ENCODE data around the gene CEP128.
A peak's percentile ranks its signal among the peaks of the same experiment; 100 is the strongest.

Gene CEP128

DNA sequence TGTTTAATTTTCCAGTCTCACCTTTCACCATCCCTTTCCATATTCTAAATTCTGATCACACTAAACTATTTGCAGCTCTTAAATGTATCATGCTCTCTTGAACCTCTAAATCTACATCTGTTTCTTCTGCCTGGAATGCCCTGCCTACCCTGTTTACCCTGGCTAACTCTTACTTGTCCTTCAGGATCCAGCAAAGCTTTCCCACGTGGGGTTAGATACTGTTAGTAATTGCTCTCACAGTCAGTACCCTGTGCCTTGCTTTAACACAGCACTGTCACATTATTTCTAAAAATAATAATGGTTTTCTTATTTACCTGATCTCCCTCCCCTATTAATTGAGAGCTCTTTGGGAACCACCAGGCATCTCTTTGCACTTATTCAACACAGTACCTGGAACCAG, 333.0 kb downstream of the CEP128 start:
- no peak for DNase-seq (ENCODE audit: low read depth)

DNA sequence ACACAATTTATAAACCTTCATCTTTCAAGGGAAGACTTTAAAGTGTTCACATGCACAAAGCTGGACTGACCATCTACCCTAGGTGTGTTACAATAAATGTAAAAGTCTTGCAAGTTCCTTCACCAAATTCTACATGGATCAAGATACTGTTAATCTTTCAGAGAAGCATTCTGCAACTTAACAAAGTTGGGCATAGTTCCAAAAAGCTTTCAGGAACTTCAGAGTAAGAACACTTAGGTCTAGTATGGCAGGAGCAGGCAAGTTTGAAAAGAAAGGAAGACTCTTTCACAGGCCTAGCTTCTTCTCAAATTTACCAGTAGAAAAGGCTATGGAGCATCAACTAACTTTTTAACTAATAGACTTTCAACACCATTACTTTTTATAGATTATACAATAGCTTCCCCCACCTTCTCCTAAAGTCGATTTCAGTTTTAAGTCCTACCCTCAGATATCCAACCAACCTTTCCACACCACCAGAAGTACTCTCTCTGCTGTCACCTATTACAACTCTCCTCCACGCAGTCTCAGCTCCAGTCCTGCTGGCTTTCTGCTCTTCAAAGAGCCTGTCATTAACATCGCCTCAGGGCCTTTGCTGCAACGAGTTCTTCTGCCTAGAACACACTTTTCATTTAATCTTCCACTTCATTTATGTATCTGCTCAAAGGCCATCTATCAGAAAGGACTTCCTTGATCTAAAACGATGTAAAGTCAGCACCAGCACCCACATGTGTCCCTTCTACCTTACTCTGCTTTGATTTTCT, 333.9 kb downstream of the CEP128 start:
- peak; percentile 83 for DNase-seq (ENCODE audit: low read depth)

DNA sequence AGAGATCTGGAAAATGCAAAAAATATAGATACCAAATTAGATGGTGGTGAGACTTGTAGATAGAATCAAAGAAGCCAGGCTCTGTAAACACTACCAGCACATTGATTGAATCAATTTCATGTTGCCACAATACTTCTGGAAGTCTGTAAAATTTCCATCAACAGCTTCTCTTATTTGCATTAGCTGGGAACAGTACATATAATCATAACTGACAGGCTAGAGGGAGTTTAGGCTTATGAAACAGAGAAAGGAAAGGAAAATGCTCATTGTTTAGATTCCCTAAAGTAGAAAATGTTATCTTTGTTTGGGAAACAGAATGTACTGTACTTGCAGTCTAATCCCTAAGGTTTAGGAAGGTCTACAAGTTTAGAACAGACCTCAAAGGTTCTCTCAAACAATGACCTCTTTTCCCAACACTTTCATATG, 335.2 kb downstream of the CEP128 start:
- peak; percentile 91 for DNase-seq (ENCODE audit: low read depth)

DNA sequence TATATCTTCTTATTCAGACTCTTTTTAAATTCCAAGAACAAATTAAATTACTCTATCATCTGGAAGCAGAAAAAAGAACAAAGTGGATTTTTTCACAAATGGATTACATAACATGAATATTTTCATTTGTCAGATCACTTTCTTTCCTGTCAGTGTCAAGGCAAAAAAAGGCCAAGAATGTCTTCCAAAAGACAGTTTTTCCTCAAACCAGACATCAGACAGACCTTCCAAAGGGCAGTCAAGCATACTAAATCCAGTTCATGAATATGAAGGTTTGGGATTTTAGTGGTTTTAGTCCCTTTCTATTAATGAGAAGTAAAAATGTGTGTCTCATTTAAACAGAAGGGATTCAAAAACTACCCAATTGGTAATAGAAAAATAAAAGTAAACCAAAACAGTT, 336.0 kb downstream of the CEP128 start:
- peak; percentile 35 for DNase-seq (ENCODE audit: low read depth)

GRCh38 chr14:80602946-80603345, 338.6 kb downstream of the CEP128 start:
- peak; percentile 46 for DNase-seq (ENCODE audit: low read depth)

GRCh38 chr14:80587096-80587724, 354.3 kb downstream of the CEP128 start:
- peak; percentile 69 for DNase-seq (ENCODE audit: low read depth)

DNA sequence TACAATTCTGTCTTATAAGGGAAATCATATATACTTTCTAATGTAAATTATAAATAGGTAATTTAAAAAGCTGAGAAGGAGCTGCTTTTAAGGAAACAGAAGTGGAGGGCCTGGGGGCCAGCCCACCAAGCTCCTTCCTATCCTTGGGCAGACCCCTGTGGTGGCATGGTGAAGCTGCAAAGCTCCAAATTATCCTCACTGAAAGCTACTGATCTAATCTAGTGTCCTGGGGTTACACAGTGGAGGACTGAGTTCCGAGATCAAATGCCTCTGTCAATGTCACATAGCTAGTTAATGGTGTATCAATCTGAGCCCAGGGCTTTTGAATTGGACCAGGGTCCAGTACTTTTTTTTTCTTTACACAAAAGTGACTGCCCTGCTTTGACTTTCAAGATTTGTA, 355.4 kb downstream of the CEP128 start:
- DNase-seq (ENCODE audit: low read depth): no peak

DNA sequence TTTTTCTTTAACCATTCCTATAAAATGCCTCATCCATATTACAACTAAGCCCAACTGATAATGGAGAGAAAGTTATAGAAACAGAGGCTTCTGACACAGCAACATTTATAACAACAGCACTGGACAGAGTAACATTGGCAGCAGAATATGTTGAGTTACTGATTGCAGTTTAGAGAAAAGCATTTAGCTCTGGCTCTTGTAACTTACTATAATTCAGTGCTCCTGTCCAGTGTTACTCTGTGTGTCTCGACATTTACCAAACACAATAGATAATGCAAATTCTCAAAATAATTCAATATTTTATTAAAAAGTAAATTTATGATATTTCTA, 356.1 kb downstream of the CEP128 start:
- DNase-seq (ENCODE audit: low read depth): peak; percentile 30

GRCh38 chr14:80584744-80585505, 356.6 kb downstream of the CEP128 start:
- peak; percentile 23 for DNase-seq (ENCODE audit: low read depth)

DNA sequence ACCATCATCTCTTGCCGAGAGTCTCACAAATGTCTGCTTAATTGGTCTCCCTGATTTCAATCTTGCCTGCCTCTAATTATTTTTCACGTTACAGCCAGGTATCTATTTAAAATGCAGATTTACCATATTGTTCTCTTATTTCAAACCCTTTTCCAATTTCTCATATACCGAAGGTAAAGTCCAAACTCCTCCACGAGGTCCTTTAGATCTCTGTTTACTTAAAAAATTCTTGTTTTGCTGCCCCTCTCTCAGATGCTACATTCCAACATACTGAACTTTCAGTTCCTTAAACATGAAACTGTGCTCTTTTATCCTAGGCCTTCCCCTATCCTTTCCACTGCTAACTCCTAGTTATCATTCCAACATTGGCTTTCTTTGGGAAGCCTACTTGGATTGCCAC, 363.9 kb downstream of the CEP128 start:
- no peak for DNase-seq (ENCODE audit: low read depth)

GRCh38 chr14:80576401-80576800, 365.1 kb downstream of the CEP128 start:
- no peak for DNase-seq (ENCODE audit: low read depth)

- DNase-seq (ENCODE audit: low read depth): no peak
Measured at GRCh38 chr14:80575763-80576162, 365.8 kb downstream of the CEP128 start.

DNA sequence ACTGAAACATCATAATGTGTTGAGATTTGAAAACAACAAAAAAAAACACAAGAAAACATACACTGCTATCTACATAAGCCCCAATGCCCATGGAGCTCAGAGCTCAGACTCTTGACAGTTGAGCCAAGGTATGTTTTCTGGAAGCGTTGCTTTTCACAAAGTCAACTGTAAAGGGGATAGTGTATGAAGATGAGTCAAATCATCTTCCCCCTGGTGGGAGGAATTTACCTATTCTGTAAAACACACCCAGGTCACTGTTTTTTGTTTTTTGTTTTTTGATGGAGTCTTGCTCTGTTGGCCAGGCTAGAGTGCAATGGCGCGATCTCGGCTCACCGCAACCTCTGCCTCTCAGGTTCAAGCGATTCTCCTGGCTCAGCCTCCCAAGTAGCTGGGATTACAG, 368.9 kb downstream of the CEP128 start:
- no peak for DNase-seq (ENCODE audit: low read depth)

DNA sequence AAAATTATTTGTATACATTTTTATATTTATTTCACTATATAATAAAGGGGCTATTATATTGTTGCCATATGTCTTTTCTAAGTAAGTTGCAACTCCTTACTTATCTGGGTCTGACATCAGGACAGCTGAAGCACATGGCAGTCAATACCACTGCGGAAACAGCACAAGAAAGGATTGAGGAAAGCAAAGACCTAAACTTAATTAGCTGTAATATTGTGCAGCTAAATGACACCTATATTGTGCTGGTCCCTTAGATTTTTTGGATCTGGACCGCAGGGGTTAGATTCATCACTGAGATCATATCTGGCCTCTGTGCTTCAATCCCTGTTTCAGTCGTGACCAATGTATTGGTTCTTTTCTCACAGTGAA, 370.6 kb downstream of the CEP128 start:
- DNase-seq (ENCODE audit: low read depth): no peak

DNA sequence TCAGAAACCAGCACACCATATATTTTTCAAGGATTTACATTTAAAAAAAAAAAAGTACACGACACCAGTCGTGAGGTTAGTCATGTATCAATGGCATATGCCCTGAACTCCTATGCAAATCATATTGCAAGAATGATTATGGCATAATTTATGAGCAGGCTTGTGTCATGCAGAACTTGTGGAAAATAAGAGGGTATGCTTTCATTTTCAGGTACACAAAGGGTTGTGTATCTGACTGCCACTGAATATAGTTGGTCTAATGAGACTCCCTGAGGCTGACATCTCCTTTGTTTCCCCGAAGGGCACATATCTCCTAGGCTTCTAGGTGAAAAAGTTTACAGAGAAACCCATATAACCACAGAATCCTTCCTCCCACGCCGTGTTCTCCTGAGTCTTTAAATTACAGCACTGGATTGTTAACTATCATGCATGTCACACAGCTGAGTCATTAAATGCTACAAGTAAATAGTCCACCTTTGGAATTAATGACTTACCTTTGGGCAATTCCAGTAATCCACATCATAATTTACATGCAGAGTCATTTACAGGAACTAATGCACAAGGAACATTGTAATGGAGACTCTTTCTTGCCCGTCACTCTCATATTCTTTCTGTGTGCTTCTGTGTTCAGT, 373.5 kb downstream of the CEP128 start:
- peak; percentile 85 for DNase-seq (ENCODE audit: low read depth)

- no peak for DNase-seq (ENCODE audit: low read depth)
Measured at GRCh38 chr14:80565001-80565400, 376.5 kb downstream of the CEP128 start.

DNA sequence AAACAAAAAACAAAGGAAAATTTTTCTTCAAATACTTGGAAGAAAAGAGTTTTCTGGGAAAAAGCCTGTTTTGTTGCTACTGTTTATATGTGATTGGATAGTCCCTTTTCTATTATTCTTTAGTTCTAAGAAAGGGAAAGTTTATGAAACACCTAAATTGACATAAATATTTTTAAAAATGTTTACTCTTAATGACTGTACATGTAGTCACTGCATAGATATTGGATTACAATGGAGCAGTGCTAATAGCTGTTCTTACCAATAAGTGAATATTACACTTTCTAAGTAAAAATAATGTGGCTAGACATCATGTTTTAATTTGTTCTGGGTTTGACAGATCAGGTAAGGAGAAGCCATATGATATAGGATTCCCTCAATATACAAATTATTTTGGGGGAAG, 377.5 kb downstream of the CEP128 start:
- no peak for DNase-seq (ENCODE audit: low read depth)

- no peak for DNase-seq (ENCODE audit: low read depth)
Measured at GRCh38 chr14:80560800-80561657, 380.5 kb downstream of the CEP128 start.

DNA sequence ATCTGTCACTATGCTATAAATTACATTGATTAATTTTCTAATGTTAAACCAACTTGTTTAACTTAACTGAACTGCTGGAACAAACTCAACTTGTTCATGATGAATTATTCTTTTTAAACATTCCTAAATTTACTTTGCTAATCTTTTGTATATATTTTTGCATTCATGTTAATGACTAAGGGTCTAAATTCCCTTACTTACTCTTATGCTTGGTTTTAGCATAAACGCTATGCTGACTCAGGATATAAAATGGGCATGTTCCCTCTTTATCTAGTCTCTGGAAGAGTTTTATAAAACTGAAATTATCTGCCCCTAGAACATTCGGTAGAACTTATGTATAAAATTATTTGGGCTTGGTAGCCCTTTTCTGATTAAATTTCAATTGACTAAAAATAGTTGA, 387.4 kb downstream of the CEP128 start:
- no peak for DNase-seq (ENCODE audit: low read depth)

- DNase-seq (ENCODE audit: low read depth): no peak
Measured at GRCh38 chr14:80549141-80549540, 392.4 kb downstream of the CEP128 start.

- no peak for DNase-seq (ENCODE audit: low read depth)
Measured at GRCh38 chr14:80545935-80546854, 395.3 kb downstream of the CEP128 start.

Data from amniotic epithelial cell (primary cell).